Stimulated activated CD4-positive, alpha-beta T cell treated with anti-CD3 and anti-CD28 coated beads, Interleukin-1b, Interleukin-23, amount 100 ng/mL, for 48 hours (primary cell): ENCODE data around the gene TDP1.

Experiments used
- DNase-seq: peaks from one replicate; pipeline ENCODE4 v3.0.0-alpha.2; 2020

TDP1 gene

DNA sequence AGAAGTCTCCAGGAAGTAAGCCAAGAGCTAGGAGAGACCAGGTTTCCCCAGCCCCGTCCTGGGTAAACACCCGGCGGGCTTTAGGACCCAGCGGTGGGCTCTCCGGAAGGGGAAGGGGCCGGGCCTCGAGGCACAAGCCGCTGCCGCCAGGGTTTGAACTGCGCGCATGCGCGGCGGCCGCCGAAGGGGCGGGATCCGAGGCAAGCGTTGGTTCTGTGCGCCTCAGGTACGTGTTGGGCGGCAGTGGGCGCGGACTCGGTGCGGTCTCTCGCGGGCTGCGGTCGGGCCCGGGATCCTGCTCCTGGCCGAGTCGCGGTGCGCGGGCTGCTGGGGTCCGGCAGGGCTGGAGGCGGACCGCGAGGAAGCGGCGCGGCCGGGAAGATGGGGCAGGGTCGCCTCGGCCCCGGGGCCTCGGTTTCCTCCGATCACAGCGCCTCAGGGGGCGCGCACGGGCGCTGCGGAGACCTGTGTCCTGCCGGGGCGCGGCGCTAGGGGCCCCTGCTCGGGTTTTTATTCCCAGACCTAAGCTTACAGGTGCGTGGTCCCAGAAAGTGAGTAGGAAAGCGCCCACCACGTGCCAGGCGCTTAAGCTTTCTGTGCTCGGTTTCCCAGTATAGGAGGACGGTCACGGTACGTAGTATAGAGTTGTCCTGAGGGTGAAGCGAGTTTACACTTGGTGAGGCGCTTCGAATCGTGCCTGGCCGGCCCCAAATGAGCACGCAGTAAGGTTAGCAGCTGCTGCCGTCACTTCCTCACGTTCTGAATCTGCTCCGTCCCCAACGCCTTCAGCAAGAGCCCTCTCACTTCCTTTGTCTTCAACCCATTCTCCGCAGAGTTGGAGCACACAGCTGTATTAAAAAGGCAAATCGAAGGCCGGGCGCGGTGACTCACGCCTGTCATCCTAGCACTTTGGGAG, at the start of gene TDP1:
TSS of gene TDP1 (plus strand) at position 183 of the 916 bp plus-strand sequence. CDS start 7,188 bp downstream, outside the sequence.
- peak; percentile 96 for DNase-seq

GRCh38 chr14:89906000-89906399, 49.7 kb upstream of the TDP1 start:
- DNase-seq: no peak

DNA sequence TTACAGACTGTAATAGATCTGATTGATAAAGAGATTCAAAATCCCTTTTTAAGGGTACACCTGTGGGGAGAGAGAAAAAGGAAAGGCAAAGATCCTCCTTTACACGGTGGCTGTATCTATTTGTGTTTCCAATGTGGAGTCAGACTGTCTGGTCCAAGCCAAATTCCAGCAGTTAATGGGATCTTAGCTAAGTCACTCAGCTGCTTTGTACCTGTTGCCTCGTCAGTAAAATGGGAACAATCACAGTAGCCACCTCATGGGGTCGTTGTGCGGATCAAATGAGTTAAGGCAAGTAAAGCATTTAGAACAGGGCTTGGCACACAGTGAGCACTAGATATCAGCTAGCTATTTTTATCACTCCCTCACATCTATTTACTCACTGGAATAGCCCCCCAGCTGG, 48.1 kb upstream of the TDP1 start:
- DNase-seq: no peak

- DNase-seq: no peak
Observed at GRCh38 chr14:89908712-89909450, 46.8 kb upstream of the TDP1 start.

DNA sequence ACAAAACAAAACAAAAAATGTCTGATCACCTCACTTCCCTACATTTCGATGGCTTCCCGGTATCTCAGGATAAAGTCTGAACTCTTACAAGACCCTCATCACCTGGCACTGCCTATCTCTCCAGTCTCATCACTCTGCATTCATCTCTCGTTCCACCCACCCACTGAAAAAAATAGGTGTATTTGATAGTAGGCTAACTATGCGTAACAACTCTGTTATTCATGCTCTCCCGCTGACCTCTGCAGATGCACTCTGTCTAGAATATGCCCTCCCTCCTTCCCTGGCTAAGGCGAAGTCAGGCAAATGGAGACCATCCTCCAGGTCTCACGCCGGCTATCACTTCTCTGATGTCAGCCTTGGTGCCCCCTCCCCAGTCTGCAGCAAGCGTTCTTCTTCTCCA, 46.1 kb upstream of the TDP1 start:
- no peak for DNase-seq

DNA sequence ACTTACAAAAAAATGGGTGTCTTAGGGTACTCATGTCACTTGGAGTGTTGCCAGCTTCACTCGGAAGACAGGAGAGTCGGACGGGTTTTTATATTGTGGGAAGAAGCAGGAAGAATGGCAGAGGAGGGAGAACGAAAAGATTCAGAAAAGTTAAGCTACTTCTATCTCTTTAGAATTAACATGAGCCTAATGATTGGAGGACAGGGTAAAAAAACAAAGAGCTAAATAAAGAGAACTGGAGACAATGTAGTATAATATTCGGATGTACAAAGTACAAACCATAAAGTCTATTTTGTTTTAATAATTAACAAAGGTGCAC, 45.1 kb upstream of the TDP1 start:
- no peak for DNase-seq

DNA sequence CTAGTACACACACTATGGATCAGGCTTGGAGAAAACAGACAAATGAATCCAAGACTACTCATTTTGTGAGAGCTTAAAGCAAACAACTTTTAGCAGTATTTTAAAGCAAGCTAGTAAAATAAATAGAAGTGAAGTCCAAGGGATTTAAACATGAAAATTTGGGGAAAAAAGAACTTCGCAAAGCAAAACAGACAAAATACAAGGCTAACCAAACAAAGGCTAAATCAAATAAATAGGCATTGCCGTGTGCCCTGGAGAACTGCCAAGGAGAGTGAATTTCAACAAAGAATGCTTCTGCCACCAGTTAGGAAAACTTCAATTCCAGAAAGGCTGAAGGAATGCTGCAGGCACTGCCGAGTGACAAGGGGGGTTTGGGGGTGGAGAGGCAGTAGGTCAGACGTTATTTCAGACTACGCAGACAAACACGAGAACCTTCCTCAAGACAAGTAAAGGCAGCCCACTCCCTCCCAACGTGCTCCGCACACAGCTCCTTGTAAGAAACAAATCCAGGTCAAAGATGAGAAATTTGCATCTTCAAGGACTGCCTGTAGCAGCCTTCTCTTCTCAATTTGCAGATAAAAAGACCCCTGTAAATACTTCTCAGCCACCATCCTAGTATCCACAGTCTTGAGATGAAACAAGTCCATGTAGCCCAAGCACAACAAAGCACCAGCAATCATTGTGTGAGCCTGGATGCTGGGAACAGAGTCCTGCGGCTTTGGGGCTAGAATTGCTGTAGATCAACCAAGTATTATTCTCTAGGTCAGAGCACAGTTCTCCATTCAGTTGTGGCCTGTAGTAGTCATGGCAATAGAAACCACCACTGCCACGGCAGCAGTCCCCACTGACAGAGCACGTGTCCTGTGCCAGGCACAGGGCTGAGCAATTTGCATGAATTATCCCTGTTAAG, 44.5 kb upstream of the TDP1 start:
- no peak for DNase-seq

- DNase-seq: no peak
Observed at GRCh38 chr14:89912221-89912620, 43.5 kb upstream of the TDP1 start.

DNA sequence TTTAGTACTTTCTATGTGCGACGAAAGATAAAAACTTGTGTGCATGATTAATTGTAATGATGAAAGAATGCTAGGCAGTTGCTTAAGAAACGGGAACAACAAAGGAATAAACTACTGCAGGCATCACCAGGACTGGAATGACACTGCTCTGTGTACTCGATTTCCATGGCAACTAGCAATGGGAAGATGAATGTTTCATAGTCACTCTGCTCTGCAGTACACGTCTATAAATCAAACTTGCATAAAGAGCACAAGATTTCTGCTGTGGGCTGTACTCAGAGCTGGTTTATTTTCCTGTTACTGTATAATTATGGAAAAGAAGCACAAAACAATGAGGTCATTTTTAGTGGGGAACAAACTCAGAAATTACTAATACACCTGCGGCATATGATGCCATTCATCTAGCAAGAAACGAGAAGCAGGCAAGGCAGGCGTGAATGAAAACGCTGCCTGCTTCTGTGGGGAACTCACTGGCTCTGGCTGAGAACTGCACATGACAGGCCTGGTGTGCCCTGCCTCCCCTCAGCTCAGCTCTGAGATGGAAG, 43.0 kb upstream of the TDP1 start:
- DNase-seq: no peak

GRCh38 chr14:89915114-89915878, 40.4 kb upstream of the TDP1 start:
- DNase-seq: peak; percentile 55

DNA sequence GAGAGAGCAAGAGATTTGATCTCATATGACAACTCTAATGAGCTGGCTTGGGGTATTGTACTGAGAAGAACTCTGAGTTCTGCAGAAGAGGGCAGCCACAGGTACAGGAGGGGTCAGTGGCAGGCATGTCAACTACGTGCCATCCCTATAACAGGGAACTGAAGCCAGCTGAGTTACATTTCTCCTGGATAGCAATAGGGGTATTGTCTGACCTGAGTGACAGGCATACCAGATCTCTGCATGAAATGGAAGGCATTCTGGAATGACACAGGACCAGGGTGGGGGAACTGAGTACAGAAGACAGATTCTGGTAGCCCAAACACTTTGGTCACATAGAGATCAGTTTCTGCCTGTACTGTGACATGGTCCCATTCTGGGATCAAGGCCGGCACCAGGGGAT, 37.0 kb upstream of the TDP1 start:
- DNase-seq: no peak

DNA sequence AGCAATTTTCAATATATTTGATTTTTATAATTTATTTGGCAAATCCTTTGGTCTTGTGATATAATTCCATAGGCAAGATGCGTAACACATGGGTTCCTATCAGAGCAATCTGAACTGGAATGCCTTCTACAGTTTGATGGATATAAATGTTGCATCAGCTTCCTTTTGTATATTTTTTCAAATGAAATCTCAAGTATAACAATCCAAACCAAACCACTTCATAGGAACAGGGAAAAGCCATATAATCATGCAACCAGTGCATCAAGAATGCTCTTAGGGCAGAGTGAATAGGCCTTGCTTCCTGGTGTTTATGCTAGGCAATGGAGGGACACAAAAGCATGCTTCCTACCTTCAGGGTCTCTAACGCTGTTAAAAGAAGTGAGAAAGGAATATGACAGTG, 35.7 kb upstream of the TDP1 start:
- DNase-seq: no peak

DNA sequence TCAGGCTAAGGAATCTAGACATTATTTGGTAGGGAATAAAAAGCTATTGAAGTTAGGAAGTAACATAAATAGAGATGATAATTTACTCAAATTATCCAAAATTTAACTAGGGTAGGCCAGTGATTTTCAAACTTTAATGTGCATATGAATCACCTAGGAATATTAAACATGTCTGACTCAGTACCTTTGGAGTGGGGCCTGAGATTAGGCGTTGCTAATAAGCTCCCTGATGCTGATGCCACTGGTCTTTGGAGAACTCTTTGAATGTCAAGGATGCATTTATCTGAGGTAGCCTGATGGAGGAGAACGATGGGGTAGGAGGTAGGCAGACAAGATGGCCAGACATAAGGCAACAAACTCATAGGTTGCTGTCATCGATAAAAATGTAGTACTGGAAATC, 34.4 kb upstream of the TDP1 start:
- no peak for DNase-seq

- DNase-seq: no peak
Observed at GRCh38 chr14:89922031-89922907, 33.5 kb upstream of the TDP1 start.

GRCh38 chr14:89924268-89924667, 31.5 kb upstream of the TDP1 start:
- no peak for DNase-seq

GRCh38 chr14:89926694-89927093, 29.0 kb upstream of the TDP1 start:
- DNase-seq: no peak

GRCh38 chr14:89927186-89927865, 28.4 kb upstream of the TDP1 start:
- DNase-seq: no peak

- no peak for DNase-seq
Observed at GRCh38 chr14:89933002-89933401, 22.7 kb upstream of the TDP1 start.

DNA sequence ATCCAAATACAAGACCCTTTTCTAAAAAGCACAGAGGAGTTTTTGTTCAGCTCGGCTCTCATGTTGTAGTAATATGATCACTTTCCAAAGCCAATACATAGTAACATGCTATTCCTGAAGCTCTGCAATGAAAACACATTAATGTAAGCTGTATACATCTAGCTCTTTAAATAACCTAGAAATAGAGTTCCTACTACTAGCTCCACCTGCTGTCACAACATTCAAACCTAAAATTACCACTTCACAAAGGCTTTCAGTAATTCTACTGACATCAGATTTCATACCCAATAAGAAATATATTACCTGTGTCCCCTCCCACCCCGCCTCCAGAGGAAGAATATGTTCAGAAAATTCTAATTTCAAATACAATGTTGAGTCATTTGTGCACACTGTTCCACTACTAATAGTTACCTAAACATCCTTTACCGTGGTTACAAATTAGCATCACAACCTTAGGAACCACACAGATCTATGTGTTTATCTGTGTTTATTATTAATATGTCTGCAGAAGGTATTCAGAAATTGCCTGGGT, 19.0 kb upstream of the TDP1 start:
- DNase-seq: no peak

DNA sequence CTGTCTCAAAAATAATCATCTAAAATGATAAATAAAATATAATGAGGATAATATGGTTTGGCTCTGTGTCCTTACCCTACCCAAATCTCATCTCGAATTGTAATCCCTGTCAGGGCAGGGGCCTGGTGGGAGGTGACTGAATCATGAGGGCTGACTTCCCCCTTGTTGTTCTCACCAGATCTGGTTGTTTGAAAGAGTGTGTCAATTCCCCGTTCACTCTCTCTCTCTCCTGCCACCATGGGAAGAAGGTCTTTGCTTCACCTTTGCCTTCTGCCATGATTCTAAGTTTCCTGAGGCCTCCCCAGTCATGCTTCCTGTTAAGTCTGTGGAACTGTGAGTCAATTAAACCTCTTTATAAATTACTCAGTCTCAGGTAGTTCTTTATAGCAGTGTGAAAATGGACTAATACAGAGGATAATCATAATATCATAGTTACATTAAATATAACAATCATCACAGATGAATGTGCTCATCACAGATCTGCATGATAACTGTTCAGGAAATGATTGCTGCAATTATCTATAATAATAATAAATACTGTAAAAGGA, 13.8 kb upstream of the TDP1 start:
- DNase-seq: peak; percentile 22
